Colonic mucosa (tissue), 4 donors: ENCODE results near the gene TACSTD2. TPM values are rescaled to one million over a fixed set of nuclear protein-coding genes. Genes with fewer than 3 reads are reported as not detected.
"Not testable (repeated sequence)": the region's sequence is repeated elsewhere in the genome, so short reads cannot be mapped to it uniquely, and the experiment has no call there.

Experiments
- DNase-seq: peaks from one replicate; pipeline ENCODE4 v3.0.0-alpha.2; 2020
- H3K27ac ChIP-seq: fragments of 200-600 bp; one replicate; pipeline ENCODE4 v1.8.0; 2021
- H3K27me3 ChIP-seq: fragments of 200-600 bp; one replicate; pipeline ENCODE4 v1.8.0; 2021
- H3K36me3 ChIP-seq: fragments of 200-600 bp; one replicate; pipeline ENCODE4 v1.8.0; 2021
- H3K4me1 ChIP-seq: fragments of 200-600 bp; one replicate; pipeline ENCODE4 v1.8.0; 2021; ENCODE audit warnings: mild to moderate bottlenecking
- H3K4me3 ChIP-seq: fragments of 200-600 bp; one replicate; pipeline ENCODE4 v1.8.0; 2021
- H3K9ac ChIP-seq, 2 donors: one replicate each; pipeline ENCODE4 v1.7.0; 2013; ENCODE audit warnings: control low read depth in 2 of 2, low read depth in 2 of 2, low read length in 2 of 2
- H3K9me3 ChIP-seq: fragments of 200-600 bp; one replicate; pipeline ENCODE4 v1.8.0; 2021
- CTCF ChIP-seq: fragments of 200-600 bp; IDR thresholded peaks from one replicate; pipeline ENCODE4 v1.8.0; 2022; ENCODE audit warnings: antibody characterized with exemption, mild to moderate bottlenecking
- intact Hi-C: fragments of 100-400 bp; cut with DNase I; formaldehyde crosslinking; loops from one replicate; pipeline ENCODE4 v1.14.1; 2022
- total RNA-seq, 2 donors: library from RNA; stranded (reverse); fragmentation: NEBNext Ultra II Directional in 1 of 2; extraction: Animal tissue kit (Norgen Biotek cat#: 25700) in 1 of 2; gene quantifications; one replicate each; pipeline ENCODE4 v1.2.1, GENCODE V29; 2021
- donor health status: healthy.
- donor health status: DM: no; HTN: no; CAD: no.
- donor health status: DM: no; HTN: no; CAD: no.

The TACSTD2 gene
- total RNA-seq, 2 donors from 2014 or later: 0.52 to 1.2 TPM

- H3K9ac ChIP-seq: no peak overlapping the region
- H3K4me1 ChIP-seq: no peaks in the 10 kb centered on the region
- H3K27ac ChIP-seq: no peak overlapping the region
- no peak overlapping the region for H3K4me3 ChIP-seq
- intact Hi-C loops: no loop called here
- DNase-seq: no peak
- no peaks in the 10 kb centered on the region for H3K27me3 ChIP-seq
- no peaks in the 10 kb centered on the region for H3K36me3 ChIP-seq
- TF ChIP-seq CTCF: no peak
- no peaks in the 10 kb centered on the region for H3K9me3 ChIP-seq
Measured at GRCh38 chr1:58608945-58609344, 31.9 kb upstream of the TACSTD2 start.

DNA sequence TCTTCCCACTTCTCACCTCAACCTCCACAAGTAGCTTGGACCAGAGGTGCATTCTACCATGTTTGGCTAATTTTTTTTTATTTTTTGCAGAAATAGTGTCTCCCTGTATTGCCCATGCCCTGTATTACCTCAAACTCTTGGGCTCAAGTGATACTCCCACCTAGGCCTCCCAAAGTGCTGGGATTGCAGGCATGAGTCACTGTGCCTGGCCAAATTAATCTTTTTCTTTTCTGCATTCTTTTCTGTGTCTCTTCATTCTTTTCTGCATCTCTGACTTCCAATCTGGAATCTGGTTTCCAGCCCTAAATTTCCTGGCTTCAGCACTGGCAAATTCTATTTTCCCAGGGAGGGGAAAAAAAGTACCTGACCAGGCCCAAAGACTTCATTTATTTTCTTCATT, 31.2 kb upstream of the TACSTD2 start:
- H3K36me3 ChIP-seq: no peaks in the 10 kb centered on the region
- intact Hi-C loops: no loop called here
- H3K9me3 ChIP-seq: no peaks in the 10 kb centered on the region
- no peak for TF ChIP-seq CTCF
- no peak overlapping the region for H3K27ac ChIP-seq
- H3K4me3 ChIP-seq: no peak overlapping the region
- no peak for DNase-seq
- no peaks in the 10 kb centered on the region for H3K4me1 ChIP-seq
- no peak overlapping the region for H3K9ac ChIP-seq
- H3K27me3 ChIP-seq: no peaks in the 10 kb centered on the region

- intact Hi-C loops: no loop called here
- Histone ChIP-seq H3K27ac (no peak overlapping the region), H3K4me3 (no peak overlapping the region), H3K4me1 (no peaks in the 10 kb centered on the region), H3K9me3 (no peaks in the 10 kb centered on the region), H3K9ac (no peak overlapping the region), H3K36me3 (no peaks in the 10 kb centered on the region), H3K27me3 (no peaks in the 10 kb centered on the region)
- no peak for TF ChIP-seq CTCF
- DNase-seq: no peak
Measured at GRCh38 chr1:58607391-58607790, 30.3 kb upstream of the TACSTD2 start.

DNA sequence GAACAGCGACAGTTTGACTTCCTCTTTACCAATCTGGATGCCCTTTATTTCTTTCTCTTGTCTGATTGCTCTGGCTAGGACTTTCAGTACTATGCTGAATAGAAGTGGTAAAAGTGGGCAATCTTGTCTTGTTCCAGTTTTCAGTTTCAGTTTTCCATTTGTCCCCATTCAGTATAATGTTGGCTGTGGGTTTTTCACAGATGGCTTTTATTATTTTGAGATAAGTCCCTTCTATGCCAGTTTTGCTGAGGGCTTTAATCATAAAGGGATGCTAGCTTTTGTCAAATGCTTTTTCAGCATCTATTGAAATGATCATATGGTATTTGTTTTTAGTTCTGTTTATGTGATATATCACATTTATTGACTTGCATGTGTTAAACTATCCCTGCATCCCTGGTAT, 24.9 kb upstream of the TACSTD2 start:
- H3K9ac ChIP-seq, H3K9me3 ChIP-seq, H3K4me1 ChIP-seq, H3K27me3 ChIP-seq, intact Hi-C loops, H3K27ac ChIP-seq, H3K4me3 ChIP-seq, H3K36me3 ChIP-seq, DNase-seq: not testable (repeated sequence)

- H3K36me3 ChIP-seq: no peaks in the 10 kb centered on the region
- no peak overlapping the region for H3K4me3 ChIP-seq
- no peak overlapping the region for H3K27ac ChIP-seq
- DNase-seq: no peak
- intact Hi-C loops: no loop called here
- H3K9ac ChIP-seq: no peak overlapping the region
- no peaks in the 10 kb centered on the region for H3K27me3 ChIP-seq
- H3K9me3 ChIP-seq: no peaks in the 10 kb centered on the region
- no peaks in the 10 kb centered on the region for H3K4me1 ChIP-seq
- TF ChIP-seq CTCF: no peak
Measured at GRCh38 chr1:58597996-58598395, 20.9 kb upstream of the TACSTD2 start.

DNA sequence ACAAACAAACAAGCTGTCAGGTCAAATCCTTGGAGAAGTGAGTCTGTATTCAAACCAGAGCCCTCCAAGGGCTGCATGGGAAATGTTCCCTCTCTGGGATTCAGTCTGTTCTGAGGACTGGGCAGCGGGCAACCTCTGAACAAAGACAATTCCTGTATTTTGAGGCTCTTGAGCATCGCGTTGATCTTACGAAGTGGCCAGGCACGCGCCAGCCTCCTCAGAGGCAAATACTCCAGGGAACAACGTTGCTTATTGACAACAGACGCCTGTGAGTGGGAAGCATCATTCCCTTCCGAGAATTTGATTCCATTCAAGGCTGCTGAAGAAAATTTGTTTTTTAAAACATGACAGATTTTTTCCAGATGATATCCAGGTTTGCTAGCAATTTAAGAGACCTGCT, 20.0 kb upstream of the TACSTD2 start:
- Histone ChIP-seq H3K4me3 (no peak overlapping the region), H3K9me3 (no peaks in the 10 kb centered on the region), H3K9ac (no peak overlapping the region), H3K27ac (no peak overlapping the region), H3K36me3 (no peaks in the 10 kb centered on the region), H3K27me3 (no peaks in the 10 kb centered on the region), H3K4me1 (no peaks in the 10 kb centered on the region)
- no peak for DNase-seq
- no peak for TF ChIP-seq CTCF
- intact Hi-C loops: no loop called here
